HepG2 (cell line): ENCODE measurements around the gene NUDT3. TPM values are rescaled to one million over a fixed set of nuclear protein-coding genes. Genes with fewer than 3 reads are reported as not detected.

Experiments
- AGO1 ChIP-seq: fragments of 200-400 bp; formaldehyde crosslinking; IDR thresholded peaks from 2 replicates; pipeline ENCODE4 v1.6.1; 2017; ENCODE audit warnings: mild to moderate bottlenecking, low read depth, low read length, moderate library complexity; ENCODE audit not compliant: poor library complexity, severe bottlenecking
- ATM ChIP-seq: fragments of 450-650 bp; IDR thresholded peaks from 2 replicates; pipeline ENCODE4 v1.7.1; 2017; ENCODE audit warnings: mild to moderate bottlenecking, borderline replicate concordance
- CENPX ChIP-seq: sonication (generic); formaldehyde crosslinking; IDR thresholded peaks from 2 replicates; pipeline ENCODE4 v1.9.0; 2021; ENCODE audit warnings: mild to moderate bottlenecking, missing genetic modification reagents, moderate library complexity
- HOXA5 ChIP-seq: sonication (generic); formaldehyde crosslinking; IDR thresholded peaks from 2 replicates; pipeline ENCODE4 v1.4.0; 2020; ENCODE audit warnings: missing genetic modification reagents
- NFIC ChIP-seq: IDR thresholded peaks from 2 replicates; pipeline ENCODE4 v1.6.1; 2012; ENCODE audit warnings: mild to moderate bottlenecking, low read length, inconsistent platforms
- NR3C1 ChIP-seq: sonication (generic); formaldehyde crosslinking; IDR thresholded peaks from 2 replicates; pipeline ENCODE4 v1.4.0; 2020; ENCODE audit warnings: missing genetic modification reagents
- PAF1 ChIP-seq: IDR thresholded peaks from 2 replicates; pipeline ENCODE4 v1.6.1; 2016; ENCODE audit warnings: missing genetic modification reagents, missing compliant biosample characterization
- POLR2AphosphoS2 ChIP-seq: IDR thresholded peaks from 2 replicates; pipeline ENCODE4 v1.6.1; 2011; ENCODE audit warnings: low read depth, low read length, improper control_type of control experiment
- RFX3 ChIP-seq: IDR thresholded peaks from 2 replicates; pipeline ENCODE4 v1.6.1; 2016; ENCODE audit warnings: missing biosample characterization, missing genetic modification reagents
- SNRNP70 ChIP-seq: fragments of 200-400 bp; formaldehyde crosslinking; IDR thresholded peaks from 2 replicates; pipeline ENCODE4 v1.6.1; 2017; ENCODE audit warnings: mild to moderate bottlenecking, low read depth, low read length, moderate library complexity
- SYNCRIP ChIP-seq: fragments of 200-400 bp; formaldehyde crosslinking; IDR thresholded peaks from 2 replicates; pipeline ENCODE4 v1.6.1; 2018; ENCODE audit warnings: mild to moderate bottlenecking, low read depth, low read length; ENCODE audit not compliant: insufficient read depth
- TAF15 ChIP-seq: fragments of 200-400 bp; formaldehyde crosslinking; IDR thresholded peaks from one replicate; pipeline ENCODE4 v1.6.1; 2018; ENCODE audit warnings: mild to moderate bottlenecking, low read depth, low read length; ENCODE audit not compliant: poor library complexity, severe bottlenecking
- ZBTB21 ChIP-seq: sonication (generic); formaldehyde crosslinking; IDR thresholded peaks from 2 replicates; pipeline ENCODE4 v1.4.0; 2020; ENCODE audit warnings: missing genetic modification reagents
- ZNF382 ChIP-seq: sonication (generic); formaldehyde crosslinking; IDR thresholded peaks from 2 replicates; pipeline ENCODE4 v1.5.0; 2020; ENCODE audit warnings: missing genetic modification reagents, mild to moderate bottlenecking, borderline replicate concordance
- ZNF44 ChIP-seq: sonication (generic); formaldehyde crosslinking; IDR thresholded peaks from 2 replicates; pipeline ENCODE4 v1.5.1; 2020; ENCODE audit warnings: mild to moderate bottlenecking, missing genetic modification reagents
- ZNF460 ChIP-seq: sonication (generic); formaldehyde crosslinking; IDR thresholded peaks from 2 replicates; pipeline ENCODE4 v1.5.1; 2020; ENCODE audit warnings: missing genetic modification reagents, mild to moderate bottlenecking, borderline replicate concordance
- ZNF619 ChIP-seq: sonication (generic); formaldehyde crosslinking; IDR thresholded peaks from 2 replicates; pipeline ENCODE4 v1.4.0; 2020; ENCODE audit warnings: mild to moderate bottlenecking, missing genetic modification reagents
- ZNF629 ChIP-seq: sonication (generic); formaldehyde crosslinking; conservative IDR thresholded peaks from 2 replicates; pipeline ENCODE4 v1.5.0; 2020; ENCODE audit warnings: missing genetic modification reagents
- ZNF660 ChIP-seq: sonication (generic); formaldehyde crosslinking; IDR thresholded peaks from 2 replicates; pipeline ENCODE4 v1.5.1; 2020; ENCODE audit warnings: mild to moderate bottlenecking, low read depth, missing genetic modification reagents, borderline replicate concordance
- ZNF670 ChIP-seq: sonication (generic); formaldehyde crosslinking; IDR thresholded peaks from 2 replicates; pipeline ENCODE4 v1.8.0; 2022; ENCODE audit warnings: mild to moderate bottlenecking, missing genetic modification reagents, borderline replicate concordance
- ZNF781 ChIP-seq: sonication (generic); formaldehyde crosslinking; IDR thresholded peaks from 2 replicates; pipeline ENCODE4 v1.5.1; 2020; ENCODE audit warnings: borderline replicate concordance, mild to moderate bottlenecking, missing genetic modification reagents; ENCODE audit errors: not compliant biosample characterization
- ZSCAN9 ChIP-seq: IDR thresholded peaks from 2 replicates; pipeline ENCODE4 v1.6.1; 2016; ENCODE audit warnings: borderline replicate concordance
- polyA plus RNA-seq, 8 experiments: library from polyadenylated mRNA; depleted of rRNA in 3 of 8; stranded (reverse) in 7 of 8; unstranded in 1 of 8; fragments of >200 nt; fragmentation: Illumina TruSeq in 4 of 8; extraction: Trizol in 4 of 8; gene quantifications; 2 replicates each; pipeline versions ENCODE4 v1.2.1 to v1.2.3, GENCODE V29; 2011 to 2016; ENCODE audit warnings: low read depth in 4 of 8, missing spikeins in 1 of 8, mixed read lengths in 1 of 8; ENCODE audit not compliant: insufficient read depth in 1 of 8
- total RNA-seq, 5 experiments: library from RNA; depleted of rRNA; stranded (reverse); fragments of >200 nt; fragmentation: Illumina TruSeq; extraction: Trizol; gene quantifications; 2 replicates each; pipeline ENCODE4 v1.2.3, GENCODE V29; 2016; ENCODE audit warnings: low read depth in 1 of 5
- TF ChIP-seq, protein P1 (sequence below): sonication (generic); formaldehyde crosslinking; IDR thresholded peaks from 2 replicates; pipeline ENCODE4 v1.5.0; 2020; ENCODE audit warnings: missing genetic modification reagents
- TF ChIP-seq, protein P2 (sequence below): sonication (generic); formaldehyde crosslinking; IDR thresholded peaks from 2 replicates; pipeline ENCODE4 v1.4.0; 2020; ENCODE audit warnings: missing genetic modification reagents
- TF ChIP-seq, protein P3 (sequence below): sonication (generic); formaldehyde crosslinking; IDR thresholded peaks from 2 replicates; pipeline ENCODE4 v1.4.0; 2020; ENCODE audit warnings: missing genetic modification reagents

NUDT3 gene
- total and polyA plus RNA-seq, 2 of the 13 experiments (the other 11 are each of a cell fraction or from before 2014, with no cell fraction given) = 20.2 to 20.6 TPM

DNA sequence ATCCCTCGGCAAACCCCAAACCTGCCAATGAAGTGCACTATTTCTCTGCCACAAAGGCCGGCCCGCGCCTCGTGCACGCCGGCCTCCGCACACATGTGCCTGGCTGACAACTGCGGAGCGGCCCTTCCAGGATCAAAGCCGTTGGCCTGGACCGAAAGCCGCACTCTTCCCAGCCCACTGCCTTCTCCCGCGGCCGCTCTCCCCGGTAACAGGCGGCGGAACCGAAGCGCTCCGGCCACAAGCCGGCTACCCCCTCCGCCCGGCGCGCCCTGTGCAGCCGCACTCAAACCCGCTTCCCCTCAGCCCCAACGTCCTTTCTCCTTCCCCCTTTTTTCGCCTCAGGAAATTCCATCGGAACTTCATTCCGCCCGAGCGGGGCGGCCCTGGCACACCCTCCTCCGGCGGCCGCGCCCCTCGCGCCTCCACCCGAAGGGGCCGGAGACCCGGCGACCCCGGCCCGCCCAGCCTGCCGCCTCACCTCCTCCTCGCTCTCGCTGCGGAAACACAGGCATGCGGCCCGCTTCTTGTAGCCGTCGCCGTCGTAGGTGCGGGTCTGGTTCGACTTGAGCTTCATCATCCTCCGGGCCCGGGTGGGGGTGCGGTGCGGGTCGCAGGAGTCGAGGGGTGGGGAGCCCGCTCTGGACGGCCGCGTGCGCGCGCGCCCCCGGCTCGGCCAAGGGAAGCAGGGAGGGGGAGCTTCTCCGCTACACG, 528 bp downstream of the NUDT3 start (continued):
- TF ChIP-seq SNRNP70 (no peak), ZSCAN9 (peak; percentile 48; the same call in 1 of the 2 replicates), TAF15 (no peak), ZNF619 (CRISPR knock-in tag) (0 out of 2 replicates have a peak, but pooled peaks have one; percentile 38), ZNF660 (CRISPR knock-in tag) (no peak), RFX3 (CRISPR knock-in tag) (no peak), AGO1 (no peak), ZNF460 (no peak), ZNF629 (CRISPR knock-in tag) (no peak), CENPX (no peak), NR3C1 (CRISPR knock-in tag) (no peak), ZNF44 (CRISPR knock-in tag) (no peak), PAF1 (CRISPR knock-in tag) (no peak), ZNF781 (CRISPR knock-in tag) (peak; percentile 88), ZNF670 (no peak), ATM (no peak), ZBTB21 (CRISPR knock-in tag) (no peak), ZNF382 (CRISPR knock-in tag) (no peak), SYNCRIP (no peak), POLR2AphosphoS2 (no peak), NFIC (no peak), HOXA5 (CRISPR knock-in tag) (peak; percentile 76; the same call in 1 of the 2 replicates)
- TF ChIP-seq, protein P1, sequence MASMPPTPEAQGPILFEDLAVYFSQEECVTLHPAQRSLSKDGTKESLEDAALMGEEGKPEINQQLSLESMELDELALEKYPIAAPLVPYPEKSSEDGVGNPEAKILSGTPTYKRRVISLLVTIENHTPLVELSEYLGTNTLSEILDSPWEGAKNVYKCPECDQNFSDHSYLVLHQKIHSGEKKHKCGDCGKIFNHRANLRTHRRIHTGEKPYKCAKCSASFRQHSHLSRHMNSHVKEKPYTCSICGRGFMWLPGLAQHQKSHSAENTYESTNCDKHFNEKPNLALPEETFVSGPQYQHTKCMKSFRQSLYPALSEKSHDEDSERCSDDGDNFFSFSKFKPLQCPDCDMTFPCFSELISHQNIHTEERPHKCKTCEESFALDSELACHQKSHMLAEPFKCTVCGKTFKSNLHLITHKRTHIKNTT (CRISPR knock-in tag) = no peak
- TF ChIP-seq, protein P2, sequence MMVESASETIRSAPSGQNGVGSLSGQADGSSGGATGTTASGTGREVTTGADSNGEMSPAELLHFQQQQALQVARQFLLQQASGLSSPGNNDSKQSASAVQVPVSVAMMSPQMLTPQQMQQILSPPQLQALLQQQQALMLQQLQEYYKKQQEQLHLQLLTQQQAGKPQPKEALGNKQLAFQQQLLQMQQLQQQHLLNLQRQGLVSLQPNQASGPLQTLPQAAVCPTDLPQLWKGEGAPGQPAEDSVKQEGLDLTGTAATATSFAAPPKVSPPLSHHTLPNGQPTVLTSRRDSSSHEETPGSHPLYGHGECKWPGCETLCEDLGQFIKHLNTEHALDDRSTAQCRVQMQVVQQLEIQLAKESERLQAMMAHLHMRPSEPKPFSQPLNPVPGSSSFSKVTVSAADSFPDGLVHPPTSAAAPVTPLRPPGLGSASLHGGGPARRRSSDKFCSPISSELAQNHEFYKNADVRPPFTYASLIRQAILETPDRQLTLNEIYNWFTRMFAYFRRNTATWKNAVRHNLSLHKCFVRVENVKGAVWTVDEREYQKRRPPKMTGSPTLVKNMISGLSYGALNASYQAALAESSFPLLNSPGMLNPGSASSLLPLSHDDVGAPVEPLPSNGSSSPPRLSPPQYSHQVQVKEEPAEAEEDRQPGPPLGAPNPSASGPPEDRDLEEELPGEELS (CRISPR knock-in tag) = no peak
- TF ChIP-seq, protein P3, sequence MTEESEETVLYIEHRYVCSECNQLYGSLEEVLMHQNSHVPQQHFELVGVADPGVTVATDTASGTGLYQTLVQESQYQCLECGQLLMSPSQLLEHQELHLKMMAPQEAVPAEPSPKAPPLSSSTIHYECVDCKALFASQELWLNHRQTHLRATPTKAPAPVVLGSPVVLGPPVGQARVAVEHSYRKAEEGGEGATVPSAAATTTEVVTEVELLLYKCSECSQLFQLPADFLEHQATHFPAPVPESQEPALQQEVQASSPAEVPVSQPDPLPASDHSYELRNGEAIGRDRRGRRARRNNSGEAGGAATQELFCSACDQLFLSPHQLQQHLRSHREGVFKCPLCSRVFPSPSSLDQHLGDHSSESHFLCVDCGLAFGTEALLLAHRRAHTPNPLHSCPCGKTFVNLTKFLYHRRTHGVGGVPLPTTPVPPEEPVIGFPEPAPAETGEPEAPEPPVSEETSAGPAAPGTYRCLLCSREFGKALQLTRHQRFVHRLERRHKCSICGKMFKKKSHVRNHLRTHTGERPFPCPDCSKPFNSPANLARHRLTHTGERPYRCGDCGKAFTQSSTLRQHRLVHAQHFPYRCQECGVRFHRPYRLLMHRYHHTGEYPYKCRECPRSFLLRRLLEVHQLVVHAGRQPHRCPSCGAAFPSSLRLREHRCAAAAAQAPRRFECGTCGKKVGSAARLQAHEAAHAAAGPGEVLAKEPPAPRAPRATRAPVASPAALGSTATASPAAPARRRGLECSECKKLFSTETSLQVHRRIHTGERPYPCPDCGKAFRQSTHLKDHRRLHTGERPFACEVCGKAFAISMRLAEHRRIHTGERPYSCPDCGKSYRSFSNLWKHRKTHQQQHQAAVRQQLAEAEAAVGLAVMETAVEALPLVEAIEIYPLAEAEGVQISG = peak; percentile 49; the same call in 1 of the 2 replicates
